Lower leg skin (tissue), 4 donors: ENCODE data around the gene BPHL. TPM values are rescaled to one million over a fixed set of nuclear protein-coding genes. Genes with fewer than 3 reads are reported as not detected.

Source experiments
- DNase-seq, 2 donors: peaks; one replicate each; pipeline ENCODE4 v3.0.0-alpha.2; 2019; ENCODE audit warnings: low spot score in 2 of 2
- H3K4me3 ChIP-seq: fragments of 200-600 bp; sonication (generic); 2 replicates; pipeline ENCODE4 v1.5.1; 2017; ENCODE audit warnings: mild to moderate bottlenecking, low read depth; ENCODE audit not compliant: poor library complexity, severe bottlenecking
- POLR2A ChIP-seq, 2 donors: fragments of 450-650 bp; IDR thresholded peaks; one replicate each; pipeline ENCODE4 v1.6.1; 2016 to 2017; ENCODE audit warnings: antibody characterized with exemption in 2 of 2, mild to moderate bottlenecking in 1 of 2, moderate library complexity in 1 of 2
- WGBS, 2 donors: methylation state at CpG; one replicate each; pipeline ENCODE4 v1.1.5; 2018; 5-methylcytosine and 5-hydroxymethylcytosine counted together
- intact Hi-C: fragments of 100-400 bp; cut with DNase I; formaldehyde crosslinking; loops from one replicate; pipeline ENCODE4 v1.15.0; 2023; ENCODE audit warnings: low total_unique reads
- total RNA-seq, 4 donors: library from RNA; depleted of rRNA; stranded (reverse); fragments of >200 nt; gene quantifications; one replicate each; pipeline ENCODE4 v1.1.0, GENCODE V29; 2016
- TF ChIP-seq, protein P1 (sequence below), 3 donors: fragments of 450-650 bp; IDR thresholded peaks; one replicate each; pipeline ENCODE4 v1.5.1; 2016; ENCODE audit warnings: antibody characterized with exemption in 3 of 3, mild to moderate bottlenecking in 3 of 3, moderate library complexity in 2 of 3

The BPHL gene
- total RNA-seq, 4 donors from 2014 or later = 14.9 to 30.4 (median 23.3) TPM

GRCh38 chr6:3138341-3138740 lies 19.8 kb downstream of the BPHL start:
- no peak for DNase-seq
- intact Hi-C loops = loop anchor here (10.0 kb wide), 1 partner anchor 96 kb away; no protein-coding TSS in a partner anchor
- 61 to 73% methylated on average over 1 of the region's 1 CpG for WGBS, 2 donors
- H3K4me3 ChIP-seq = no peak overlapping the region
- TF ChIP-seq POLR2A (IDR thresholded peaks at IDR 0.05) = no peak
- TF ChIP-seq, protein P1, sequence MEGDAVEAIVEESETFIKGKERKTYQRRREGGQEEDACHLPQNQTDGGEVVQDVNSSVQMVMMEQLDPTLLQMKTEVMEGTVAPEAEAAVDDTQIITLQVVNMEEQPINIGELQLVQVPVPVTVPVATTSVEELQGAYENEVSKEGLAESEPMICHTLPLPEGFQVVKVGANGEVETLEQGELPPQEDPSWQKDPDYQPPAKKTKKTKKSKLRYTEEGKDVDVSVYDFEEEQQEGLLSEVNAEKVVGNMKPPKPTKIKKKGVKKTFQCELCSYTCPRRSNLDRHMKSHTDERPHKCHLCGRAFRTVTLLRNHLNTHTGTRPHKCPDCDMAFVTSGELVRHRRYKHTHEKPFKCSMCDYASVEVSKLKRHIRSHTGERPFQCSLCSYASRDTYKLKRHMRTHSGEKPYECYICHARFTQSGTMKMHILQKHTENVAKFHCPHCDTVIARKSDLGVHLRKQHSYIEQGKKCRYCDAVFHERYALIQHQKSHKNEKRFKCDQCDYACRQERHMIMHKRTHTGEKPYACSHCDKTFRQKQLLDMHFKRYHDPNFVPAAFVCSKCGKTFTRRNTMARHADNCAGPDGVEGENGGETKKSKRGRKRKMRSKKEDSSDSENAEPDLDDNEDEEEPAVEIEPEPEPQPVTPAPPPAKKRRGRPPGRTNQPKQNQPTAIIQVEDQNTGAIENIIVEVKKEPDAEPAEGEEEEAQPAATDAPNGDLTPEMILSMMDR (IDR thresholded peaks at IDR 0.05) = no peak

DNA sequence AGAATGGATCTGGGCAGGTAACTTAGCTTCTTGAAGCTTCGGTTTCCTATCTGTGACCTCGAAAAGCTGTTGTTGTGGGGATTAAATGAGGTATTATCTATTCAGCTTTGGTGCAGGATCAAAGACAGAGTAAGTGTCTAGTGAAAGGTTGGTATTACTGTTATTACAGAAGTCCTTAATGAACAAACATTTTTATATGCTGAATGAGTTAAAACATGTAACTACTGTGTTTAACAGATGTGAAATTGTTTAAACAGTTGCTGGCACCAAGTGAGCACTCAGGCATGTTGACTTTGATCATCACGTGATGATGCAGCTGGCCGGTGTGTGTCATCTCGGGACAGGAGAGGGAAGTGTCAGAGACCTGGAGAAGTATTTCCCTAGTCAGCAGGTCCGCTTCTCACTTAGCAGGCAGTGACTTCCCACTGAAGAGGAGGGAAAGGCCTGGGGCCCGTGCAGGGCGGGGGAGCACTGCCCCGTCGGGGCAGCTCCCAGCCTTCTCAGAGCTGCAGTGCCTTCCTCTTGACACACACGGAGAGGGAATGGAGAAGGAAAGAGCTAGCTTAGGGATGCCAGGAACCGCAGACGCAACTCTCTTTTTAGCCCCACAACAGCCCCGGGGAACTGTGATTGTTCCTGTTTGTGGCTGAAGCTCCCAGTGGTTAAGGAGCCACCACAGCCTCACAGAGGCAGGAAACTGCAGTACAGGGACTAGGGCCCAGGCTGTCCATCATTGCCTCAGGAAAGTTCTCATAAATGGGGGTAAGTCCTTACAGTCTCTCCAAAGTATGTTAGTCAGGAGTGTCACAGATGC lies 20.8 kb downstream of the BPHL start:
- H3K4me3 ChIP-seq = no peak overlapping the region
- peak in 1 of 2 donors; percentile 49 for DNase-seq
- TF ChIP-seq, protein P1 (IDR thresholded peaks at IDR 0.05) = no peak
- no peak for TF ChIP-seq POLR2A (IDR thresholded peaks at IDR 0.05)
- intact Hi-C loops = loop anchor here (10.0 kb wide), 1 partner anchor 96 kb away; no protein-coding TSS in a partner anchor
- WGBS, 2 donors = 56 to 72% methylated on average over 12 to 14 of the region's 14 CpGs

- intact Hi-C loops = no loop called here
- H3K4me3 ChIP-seq = no peak overlapping the region
- WGBS, 2 donors = 93 to 96% methylated on average over 20 of the region's 20 CpGs
- DNase-seq = no peak
- no peak for TF ChIP-seq POLR2A (IDR thresholded peaks at IDR 0.05)
- TF ChIP-seq, protein P1 (IDR thresholded peaks at IDR 0.05) = no peak
Measured at GRCh38 chr6:3140201-3140600, 21.7 kb downstream of the BPHL start.

DNA sequence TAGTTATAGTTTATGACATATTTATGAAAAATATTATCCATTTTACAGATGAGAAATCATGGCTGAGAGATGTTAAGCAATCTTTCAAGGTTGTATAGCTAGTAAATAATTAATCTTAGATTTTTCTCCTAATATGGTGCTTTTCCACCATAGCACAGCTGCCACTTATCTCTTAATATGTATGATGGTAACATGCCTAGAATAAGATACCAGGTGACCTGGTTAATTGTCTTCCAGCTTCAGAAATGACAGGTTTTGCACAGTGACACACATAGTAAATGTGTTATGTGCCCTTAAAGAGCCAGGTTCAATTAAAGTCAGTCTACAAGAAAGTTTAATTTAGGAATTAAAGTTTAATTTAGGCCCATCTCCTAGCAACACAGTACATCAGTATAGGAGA lies 24.0 kb downstream of the BPHL start:
- no peak for DNase-seq
- TF ChIP-seq, protein P1 (IDR thresholded peaks at IDR 0.05) = no peak
- TF ChIP-seq POLR2A (IDR thresholded peaks at IDR 0.05) = no peak
- intact Hi-C loops = no loop called here
- no peak overlapping the region for H3K4me3 ChIP-seq

- 85 to 89% methylated on average over 6 of the region's 6 CpGs for WGBS, 2 donors
- intact Hi-C loops = no loop called here
Measured at GRCh38 chr6:3143158-3143557, 24.6 kb downstream of the BPHL start.

More at GRCh38 chr6:3143158-3143557, 24.6 kb downstream of the BPHL start:
- DNase-seq = no peak
- TF ChIP-seq, protein P1 (IDR thresholded peaks at IDR 0.05) = no peak
- TF ChIP-seq POLR2A (IDR thresholded peaks at IDR 0.05) = no peak
- no peak overlapping the region for H3K4me3 ChIP-seq
